Measurements from ENCODE around the gene KRTAP6-3. TPM values are rescaled to one million over a fixed set of nuclear protein-coding genes. Genes with fewer than 3 reads are reported as not detected.

KRTAP6-3 gene, protein sequence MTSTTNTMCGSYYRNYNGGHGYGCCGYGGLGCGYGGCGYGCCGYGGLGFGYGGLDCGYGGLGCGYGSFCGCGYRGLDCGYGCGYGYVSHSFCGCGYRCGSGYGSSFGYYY
- total RNA-seq: not detected in 2 replicates

DNA sequence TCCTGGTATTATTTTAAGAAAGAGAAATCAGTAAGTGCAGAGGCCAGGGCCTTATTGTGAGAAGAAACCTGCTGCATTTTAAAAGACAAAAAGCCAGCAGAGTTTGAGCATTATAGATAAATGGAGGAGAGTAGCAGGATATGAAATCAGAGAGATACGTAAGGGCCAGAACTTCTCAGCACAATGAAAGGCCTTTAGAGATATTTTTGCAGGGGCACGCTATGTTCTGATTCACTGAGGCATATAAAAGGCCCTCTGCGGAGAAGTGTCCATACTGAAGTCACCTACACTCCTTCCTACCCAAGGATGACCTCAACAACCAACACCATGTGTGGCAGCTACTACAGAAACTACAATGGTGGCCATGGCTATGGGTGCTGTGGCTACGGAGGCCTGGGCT is at the start of gene KRTAP6-3:
Gene KRTAP6-3 (plus strand): TSS at position 301 of the 400 bp plus-strand sequence. CDS start 6 bp downstream, at position 307.

DNA sequence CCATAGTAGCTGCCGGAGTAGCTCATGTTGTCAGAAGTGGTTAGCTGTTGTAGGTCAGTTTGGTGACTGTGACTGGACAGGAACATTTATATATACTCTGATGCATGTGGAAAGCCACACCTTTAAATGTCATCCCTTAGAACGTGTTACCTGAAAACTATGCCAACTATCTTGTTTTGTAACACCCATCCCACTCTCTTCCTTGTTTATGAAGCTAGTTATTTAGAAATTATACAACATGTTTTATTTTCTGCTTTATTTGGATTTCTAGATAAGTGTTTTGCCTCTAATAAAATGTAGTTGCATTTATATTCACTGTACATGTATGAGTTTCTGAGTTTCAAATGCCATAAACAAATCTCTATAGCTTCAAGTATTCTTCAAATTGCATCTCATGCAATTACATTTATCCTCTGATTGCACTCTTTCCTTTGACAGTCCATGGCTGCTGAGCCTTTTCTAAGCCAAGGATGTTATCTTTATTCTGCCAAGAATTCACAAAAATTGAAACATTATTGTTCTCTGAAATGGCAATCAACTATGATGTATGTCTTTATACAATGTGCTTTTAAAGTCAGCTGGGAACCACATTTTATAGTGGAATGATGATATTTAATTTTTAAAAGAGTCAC is 30.9 kb upstream of the KRTAP6-3 start, which contains the start of gene KRTAP19-7:
Gene KRTAP19-7 (minus strand): TSS at position 51 of the 632 bp plus-strand sequence. CDS start 25 bp downstream, at position 26.

DNA sequence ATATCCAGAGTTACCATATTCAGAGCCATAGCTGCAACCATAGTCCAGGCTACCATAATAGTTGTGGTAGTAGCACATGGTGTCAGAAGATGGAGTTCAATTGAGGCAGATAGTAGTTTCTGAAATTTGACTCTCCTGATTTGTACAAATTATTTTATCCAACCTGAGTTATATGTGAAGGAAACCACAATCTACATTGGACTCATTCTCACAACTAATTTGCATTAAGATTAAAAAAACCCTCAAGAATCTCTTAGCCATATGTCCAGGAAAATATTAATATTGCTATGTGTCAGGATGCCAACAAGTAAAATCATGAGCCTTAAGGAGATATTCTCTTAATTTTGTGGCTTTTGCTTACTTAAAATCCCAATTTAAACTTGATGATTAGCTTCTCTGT is 1.9 kb upstream of the KRTAP6-3 start, which contains the start of gene KRTAP22-2:
Gene KRTAP22-2 (minus strand): TSS at position 101 of the 400 bp plus-strand sequence.

DNA sequence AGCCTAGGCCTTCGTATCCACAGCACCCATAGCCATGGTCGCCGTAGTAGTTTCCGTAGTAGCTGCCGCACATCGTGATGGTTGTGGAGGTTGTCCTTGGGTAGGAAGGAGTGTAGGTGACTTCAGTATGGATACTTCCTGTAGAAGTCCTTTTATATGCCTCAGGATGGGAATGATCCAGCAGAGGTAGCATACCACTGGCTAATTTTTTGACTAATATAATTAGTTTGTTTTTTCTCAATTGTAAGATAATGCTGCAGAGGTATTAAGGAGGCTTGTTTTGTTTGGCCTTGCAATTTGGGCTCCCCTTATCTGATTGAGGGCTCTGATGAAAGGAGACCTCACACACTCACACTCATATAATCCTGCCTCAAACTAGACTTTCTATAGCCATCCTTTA is 6.6 kb downstream of the KRTAP6-3 start, which contains the start of gene KRTAP6-2:
Gene KRTAP6-2 (minus strand): TSS at position 101 of the 400 bp plus-strand sequence. CDS start 28 bp downstream, at position 73.

DNA sequence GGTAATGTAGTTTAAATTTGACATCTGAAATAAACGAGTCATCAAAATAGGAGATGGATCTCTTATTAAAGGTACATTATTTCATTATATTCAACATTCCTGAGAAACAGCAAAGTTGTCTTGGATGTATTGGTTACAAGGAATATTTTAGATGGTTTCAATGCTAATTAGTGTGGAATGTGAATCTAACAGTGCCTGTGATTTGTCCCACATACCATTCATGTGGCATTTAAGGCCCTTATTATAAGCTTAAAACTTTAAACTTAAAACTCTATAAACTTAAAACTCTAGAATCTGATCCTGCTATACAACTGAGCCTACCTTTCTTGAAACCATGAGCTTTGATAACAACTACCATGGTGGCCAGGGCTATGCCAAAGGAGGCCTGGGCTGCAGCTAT is 8.5 kb downstream of the KRTAP6-3 start, which contains the start of gene KRTAP22-1:
Gene KRTAP22-1 (plus strand): TSS at position 301 of the 400 bp plus-strand sequence.

DNA sequence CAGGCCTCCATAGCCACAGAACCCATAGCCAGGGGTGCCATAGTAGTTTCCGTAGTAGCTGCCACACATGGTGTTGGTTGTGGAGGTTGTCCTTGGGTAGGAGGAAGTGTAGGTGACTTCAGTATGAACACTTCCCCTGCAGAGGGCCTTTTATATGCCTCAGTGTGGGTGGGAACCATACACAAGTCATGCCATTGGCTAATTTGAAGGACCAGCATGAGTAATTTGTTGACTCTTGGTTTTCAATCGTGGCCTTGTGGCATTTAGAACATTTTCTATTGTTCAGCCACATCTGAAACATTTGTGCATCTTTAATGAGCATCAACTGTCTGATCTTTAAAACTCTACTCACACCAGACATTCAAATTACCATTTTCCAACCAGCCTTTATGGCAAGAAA is 21.6 kb downstream of the KRTAP6-3 start, which contains the start of gene KRTAP6-1:
Gene KRTAP6-1 (minus strand): TSS at position 95 of the 400 bp plus-strand sequence. CDS start 26 bp downstream, at position 69.

DNA sequence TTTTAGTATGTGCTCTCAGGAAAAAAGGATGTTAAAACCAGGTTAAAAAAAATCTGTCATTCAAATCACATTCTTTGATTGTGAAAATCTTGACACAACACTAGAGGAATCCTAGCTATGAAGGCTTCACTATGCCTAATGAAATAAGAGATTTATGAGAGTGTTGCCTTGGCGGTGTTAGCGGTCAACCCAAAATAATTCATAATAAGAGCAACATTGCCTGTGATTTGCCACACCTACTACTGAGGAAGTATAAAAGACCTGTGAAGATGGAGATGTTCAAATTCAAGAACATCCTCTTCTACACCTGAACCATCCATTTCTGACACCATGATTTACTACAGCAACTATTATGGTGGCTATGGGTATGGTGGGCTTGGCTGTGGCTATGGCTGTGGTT is 23.9 kb downstream of the KRTAP6-3 start, which contains the start of gene KRTAP20-1:
Gene KRTAP20-1 (plus strand): TSS at position 301 of the 400 bp plus-strand sequence. CDS start 30 bp downstream, at position 331.

DNA sequence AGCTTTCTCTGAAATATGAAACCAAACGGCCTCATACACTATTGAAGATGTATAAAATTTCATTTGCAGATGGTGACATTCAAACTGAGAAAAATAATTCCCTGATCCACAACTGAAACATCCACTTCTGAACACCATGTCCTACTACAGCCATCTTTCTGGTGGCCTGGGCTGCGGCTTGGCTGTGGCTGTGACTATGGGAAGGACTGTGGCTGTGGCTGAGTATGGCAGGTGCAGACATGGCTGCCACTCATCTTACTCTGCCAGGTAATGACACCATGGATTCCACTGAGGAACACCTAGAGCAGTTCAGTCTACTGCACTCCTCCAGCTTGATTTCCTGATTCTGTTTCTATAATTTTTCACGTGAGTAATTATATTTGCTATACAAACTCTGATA is 28.3 kb downstream of the KRTAP6-3 start, which contains the start of gene KRTAP20-4:
Gene KRTAP20-4 (plus strand): TSS at position 106 of the 400 bp plus-strand sequence.

DNA sequence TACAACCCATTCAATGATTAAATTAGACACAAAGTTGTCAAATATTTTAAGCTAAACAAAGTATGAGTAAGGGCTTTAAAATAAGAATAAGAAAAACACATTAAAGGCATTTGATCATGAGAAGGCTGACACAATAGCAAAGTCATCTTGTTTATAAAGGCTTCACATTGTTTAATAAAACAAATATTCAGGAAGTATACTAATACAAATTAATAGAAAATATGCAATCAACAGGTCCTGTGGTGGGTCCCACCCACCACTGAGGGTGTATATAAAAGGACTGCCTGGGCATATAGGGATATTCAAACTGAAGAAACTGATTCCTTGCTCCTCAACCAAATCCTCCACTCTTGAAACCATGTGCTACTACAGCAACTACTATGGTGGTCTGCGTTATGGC is 42.7 kb downstream of the KRTAP6-3 start, which contains the start of gene KRTAP20-2:
Gene KRTAP20-2 (plus strand): TSS at position 301 of the 400 bp plus-strand sequence. CDS start 58 bp downstream, at position 359.

DNA sequence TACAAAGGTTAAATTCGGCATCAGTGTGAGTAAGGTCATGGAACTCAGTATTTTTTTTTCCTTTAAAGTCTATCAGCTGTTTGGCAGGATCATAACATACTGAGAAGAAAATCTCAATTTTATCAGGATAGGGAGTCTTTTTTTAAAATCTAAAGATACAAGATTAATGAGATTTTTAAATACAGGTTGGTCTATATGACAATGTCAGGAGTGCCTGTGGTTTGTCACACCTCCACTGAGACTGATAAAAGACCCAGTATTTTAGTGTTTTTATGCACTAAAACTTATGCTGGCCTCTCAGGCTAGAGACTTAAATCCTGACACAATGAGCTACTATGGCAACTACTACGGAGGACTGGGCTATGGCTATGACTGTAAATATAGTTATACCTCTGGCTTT is 50.3 kb downstream of the KRTAP6-3 start, which contains the start of gene KRTAP20-3:
Gene KRTAP20-3 (plus strand): TSS at position 301 of the 400 bp plus-strand sequence.

Small RNAs within 50 kb of the gene (small RNA-seq; reads per million reads assigned to genes)
- gene KRTAP20-1 (not detected), gene KRTAP20-3 (not detected), gene KRTAP20-4 (not detected), gene KRTAP22-1 (not detected), gene KRTAP22-2 (not detected)

Other genes starting within 250 kb of the KRTAP6-3 start
- gene KRTAP23-1, start 243.8 kb upstream of the KRTAP6-3 start, total RNA-seq: not detected in 2 replicates
- gene KRTAP13-2, start 220.2 kb upstream of the KRTAP6-3 start, total RNA-seq: not detected in 2 replicates
- not detected in 2 replicates for gene KRTAP13-1, start 196.4 kb upstream of the KRTAP6-3 start, total RNA-seq
- gene KRTAP13-3, start 166.5 kb upstream of the KRTAP6-3 start, total RNA-seq: not detected in 2 replicates
- not detected in 2 replicates for gene KRTAP13-4, start 162.2 kb upstream of the KRTAP6-3 start, total RNA-seq
- gene KRTAP15-1, start 152.2 kb upstream of the KRTAP6-3 start, total RNA-seq: not detected in 2 replicates
- gene KRTAP19-1, start 112.1 kb upstream of the KRTAP6-3 start, total RNA-seq: not detected in 2 replicates
- gene KRTAP19-2, start 105.0 kb upstream of the KRTAP6-3 start, total RNA-seq: not detected in 2 replicates
- gene KRTAP19-3, start 100.4 kb upstream of the KRTAP6-3 start, total RNA-seq: not detected in 2 replicates
- not detected in 2 replicates for gene KRTAP19-4, start 95.3 kb upstream of the KRTAP6-3 start, total RNA-seq
- gene KRTAP19-5, start 90.3 kb upstream of the KRTAP6-3 start, total RNA-seq: not detected in 2 replicates
- not detected in 2 replicates for gene KRTAP19-6, start 50.6 kb upstream of the KRTAP6-3 start, total RNA-seq
- gene KRTAP19-7, start 31.1 kb upstream of the KRTAP6-3 start, total RNA-seq: not detected in 2 replicates
- gene KRTAP22-2, start 2.0 kb upstream of the KRTAP6-3 start, total RNA-seq: not detected in 2 replicates
- gene KRTAP6-2, start 6.5 kb downstream of the KRTAP6-3 start, total RNA-seq: not detected in 2 replicates
- gene KRTAP22-1, start 8.6 kb downstream of the KRTAP6-3 start, total RNA-seq: not detected in 2 replicates
- gene KRTAP6-1, start 21.5 kb downstream of the KRTAP6-3 start, total RNA-seq: not detected in 2 replicates
- not detected in 2 replicates for gene KRTAP20-1, start 24.0 kb downstream of the KRTAP6-3 start, total RNA-seq
- gene KRTAP20-4, start 28.2 kb downstream of the KRTAP6-3 start, total RNA-seq: not detected in 2 replicates
- not detected in 2 replicates for gene KRTAP20-2, start 42.8 kb downstream of the KRTAP6-3 start, total RNA-seq
- gene KRTAP20-3, start 50.4 kb downstream of the KRTAP6-3 start, total RNA-seq: not detected in 2 replicates
- gene KRTAP21-3, start 126.3 kb downstream of the KRTAP6-3 start, total RNA-seq: not detected in 2 replicates
- gene KRTAP21-2, start 154.8 kb downstream of the KRTAP6-3 start, total RNA-seq: 1.3 TPM in 1 of 2 replicates, not detected in the other
- not detected in 2 replicates for gene KRTAP21-1, start 163.0 kb downstream of the KRTAP6-3 start, total RNA-seq
- gene KRTAP8-1, start 220.8 kb downstream of the KRTAP6-3 start, total RNA-seq: not detected in 2 replicates
- not detected in 2 replicates for gene KRTAP7-1, start 237.3 kb downstream of the KRTAP6-3 start, total RNA-seq

Data from articular chondrocyte of knee joint (primary cell).